Epithelial cell of proximal tubule (primary cell): ENCODE data around the gene SDK2. TPM values are rescaled to one million over a fixed set of nuclear protein-coding genes. Genes with fewer than 3 reads are reported as not detected.

Experiments
- DNase-seq: peaks from one replicate; pipeline ENCODE4 v3.0.0-alpha.2; 2011; ENCODE audit warnings: low read depth
- H3K4me3 ChIP-seq: 2 replicates; pipeline ENCODE4 v1.5.1; 2011; ENCODE audit warnings: low read depth, mild to moderate bottlenecking, low read length
- total RNA-seq: library from RNA; depleted of rRNA; stranded (reverse); fragments of >200 nt; gene quantifications from 2 replicates; pipeline ENCODE4 v1.2.3, GENCODE V29; 2015
- TF ChIP-seq, protein P1 (sequence below): conservative IDR thresholded peaks from 2 replicates; pipeline ENCODE4 v1.5.1; 2012; ENCODE audit warnings: low read depth, mild to moderate bottlenecking, low read length

SDK2 gene
- total RNA-seq, 1 donor from 2014 or later: 0.12 TPM

- H3K4me3 ChIP-seq: no peak overlapping the region
- DNase-seq: no peak
- TF ChIP-seq, protein P1, sequence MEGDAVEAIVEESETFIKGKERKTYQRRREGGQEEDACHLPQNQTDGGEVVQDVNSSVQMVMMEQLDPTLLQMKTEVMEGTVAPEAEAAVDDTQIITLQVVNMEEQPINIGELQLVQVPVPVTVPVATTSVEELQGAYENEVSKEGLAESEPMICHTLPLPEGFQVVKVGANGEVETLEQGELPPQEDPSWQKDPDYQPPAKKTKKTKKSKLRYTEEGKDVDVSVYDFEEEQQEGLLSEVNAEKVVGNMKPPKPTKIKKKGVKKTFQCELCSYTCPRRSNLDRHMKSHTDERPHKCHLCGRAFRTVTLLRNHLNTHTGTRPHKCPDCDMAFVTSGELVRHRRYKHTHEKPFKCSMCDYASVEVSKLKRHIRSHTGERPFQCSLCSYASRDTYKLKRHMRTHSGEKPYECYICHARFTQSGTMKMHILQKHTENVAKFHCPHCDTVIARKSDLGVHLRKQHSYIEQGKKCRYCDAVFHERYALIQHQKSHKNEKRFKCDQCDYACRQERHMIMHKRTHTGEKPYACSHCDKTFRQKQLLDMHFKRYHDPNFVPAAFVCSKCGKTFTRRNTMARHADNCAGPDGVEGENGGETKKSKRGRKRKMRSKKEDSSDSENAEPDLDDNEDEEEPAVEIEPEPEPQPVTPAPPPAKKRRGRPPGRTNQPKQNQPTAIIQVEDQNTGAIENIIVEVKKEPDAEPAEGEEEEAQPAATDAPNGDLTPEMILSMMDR: no peak
Measured at GRCh38 chr17:73323409-73324159, 320.7 kb downstream of the SDK2 start.

- TF ChIP-seq, protein P1: no peak
- H3K4me3 ChIP-seq: no peak overlapping the region
- DNase-seq: no peak
Measured at GRCh38 chr17:73320601-73321264, 323.5 kb downstream of the SDK2 start.

DNA sequence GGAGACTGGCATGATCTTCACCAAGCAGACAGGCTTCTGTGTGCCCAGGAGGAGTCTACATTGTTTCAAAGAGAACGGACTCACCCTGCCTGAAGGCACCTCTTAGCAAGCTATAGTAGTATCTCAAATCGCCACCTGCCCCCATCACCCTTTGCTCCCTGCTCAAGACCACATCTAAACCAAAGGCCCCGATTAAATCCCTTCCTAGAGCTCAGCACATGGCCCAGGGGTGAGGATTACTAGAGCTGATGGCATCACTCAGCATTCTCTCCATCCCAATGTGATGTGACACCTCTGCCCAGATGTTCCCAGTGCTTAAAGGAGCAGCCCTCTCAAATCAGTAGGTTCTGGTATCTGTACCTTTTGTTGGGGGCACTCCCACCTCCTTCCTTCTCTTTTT is 324.5 kb downstream of the SDK2 start:
- no peak overlapping the region for H3K4me3 ChIP-seq
- no peak for DNase-seq
- TF ChIP-seq, protein P1: no peak

DNA sequence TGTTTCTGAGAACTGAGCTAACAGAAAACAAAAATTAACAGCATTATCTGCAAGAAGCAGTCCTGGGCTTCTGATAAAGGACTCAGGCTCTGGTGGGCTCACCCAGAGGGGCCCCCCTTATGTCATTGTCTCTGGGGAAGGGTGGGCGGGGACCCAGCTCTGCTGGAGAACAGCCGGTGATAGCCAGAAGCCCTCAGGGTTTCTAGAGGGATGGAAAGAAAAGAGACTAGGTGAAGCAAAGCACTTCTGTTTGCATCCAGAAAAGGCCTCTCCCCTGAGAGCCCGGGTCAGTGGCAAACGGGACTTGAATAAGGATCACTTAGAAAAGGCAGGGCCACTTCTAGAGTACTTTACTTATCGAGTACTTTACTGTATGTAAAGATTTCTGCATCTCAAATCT is 325.4 kb downstream of the SDK2 start:
- TF ChIP-seq, protein P1: no peak
- DNase-seq: no peak
- no peak overlapping the region for H3K4me3 ChIP-seq

GRCh38 chr17:73318427-73318813 is 325.8 kb downstream of the SDK2 start:
- TF ChIP-seq, protein P1: no peak
- DNase-seq: no peak
- H3K4me3 ChIP-seq: no peak overlapping the region

GRCh38 chr17:73317513-73318426 is 326.5 kb downstream of the SDK2 start:
- no peak overlapping the region for H3K4me3 ChIP-seq
- DNase-seq: no peak
- TF ChIP-seq, protein P1: no peak
